ENCODE results near the gene POP4.

DNA sequence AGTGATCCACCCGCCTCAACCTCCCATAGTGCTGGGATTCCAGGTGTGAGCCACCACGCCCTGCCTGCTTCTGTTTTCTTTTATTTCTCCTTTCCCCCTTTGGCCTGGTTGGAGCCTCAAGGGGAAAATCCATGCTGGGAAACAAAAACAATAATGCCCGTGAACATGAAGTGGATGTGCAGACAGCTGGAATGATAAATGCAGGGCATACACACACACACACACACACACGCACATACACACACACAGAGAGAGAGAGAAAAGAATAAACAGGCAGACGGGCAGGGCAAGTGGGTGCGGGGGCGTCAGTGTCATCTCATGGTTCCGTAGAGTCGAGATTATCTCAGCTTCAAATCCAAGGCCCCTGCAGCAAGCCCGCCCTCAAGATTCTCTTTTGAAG, 54.8 kb downstream of the POP4 start:
- TF ChIP-seq, protein P1, sequence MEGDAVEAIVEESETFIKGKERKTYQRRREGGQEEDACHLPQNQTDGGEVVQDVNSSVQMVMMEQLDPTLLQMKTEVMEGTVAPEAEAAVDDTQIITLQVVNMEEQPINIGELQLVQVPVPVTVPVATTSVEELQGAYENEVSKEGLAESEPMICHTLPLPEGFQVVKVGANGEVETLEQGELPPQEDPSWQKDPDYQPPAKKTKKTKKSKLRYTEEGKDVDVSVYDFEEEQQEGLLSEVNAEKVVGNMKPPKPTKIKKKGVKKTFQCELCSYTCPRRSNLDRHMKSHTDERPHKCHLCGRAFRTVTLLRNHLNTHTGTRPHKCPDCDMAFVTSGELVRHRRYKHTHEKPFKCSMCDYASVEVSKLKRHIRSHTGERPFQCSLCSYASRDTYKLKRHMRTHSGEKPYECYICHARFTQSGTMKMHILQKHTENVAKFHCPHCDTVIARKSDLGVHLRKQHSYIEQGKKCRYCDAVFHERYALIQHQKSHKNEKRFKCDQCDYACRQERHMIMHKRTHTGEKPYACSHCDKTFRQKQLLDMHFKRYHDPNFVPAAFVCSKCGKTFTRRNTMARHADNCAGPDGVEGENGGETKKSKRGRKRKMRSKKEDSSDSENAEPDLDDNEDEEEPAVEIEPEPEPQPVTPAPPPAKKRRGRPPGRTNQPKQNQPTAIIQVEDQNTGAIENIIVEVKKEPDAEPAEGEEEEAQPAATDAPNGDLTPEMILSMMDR (IDR thresholded peaks at IDR 0.05): no peak
- no peak for TF ChIP-seq POLR2A (IDR thresholded peaks at IDR 0.05)
